WTC11 (cell line): ENCODE results near the gene WDR33. TPM values are rescaled to one million over a fixed set of nuclear protein-coding genes. Genes with fewer than 3 reads are reported as not detected.

ENCODE experiments used
- ATAC-seq: fragments of 200-7000 bp; cut with Tn5 transposase; 2 replicates; pipeline ENCODE4 v1.10.0; 2021; ENCODE audit warnings: mild to moderate bottlenecking, moderate library complexity
- CTCF ChIA-PET: fragments of 300-600 bp; sonication (Branson Sonifier 250); formaldehyde crosslinking; loops from one replicate; lab custom pipeline; 2021; ENCODE audit warnings: antibody characterized with exemption; lab: Charles Lee
- POLR2A ChIA-PET: fragments of 350-600 bp; sonication (Branson Sonifier 250); formaldehyde crosslinking; loops from one replicate; lab custom pipeline; 2021; ENCODE audit warnings: antibody characterized with exemption; lab: Charles Lee
- DNase-seq: peaks from one replicate; pipeline ENCODE4 v3.0.0; 2021; ENCODE audit warnings: low spot score
- H3K27ac Mint-ChIP-seq: 2 replicates; pipeline ENCODE4 v1.8.0; 2021; ENCODE audit warnings: mixed read lengths
- H3K27me3 Mint-ChIP-seq: 2 replicates; pipeline ENCODE4 v1.8.0; 2021; ENCODE audit warnings: low read depth, mild to moderate bottlenecking, moderate library complexity, mixed read lengths
- H3K36me3 Mint-ChIP-seq: 2 replicates; pipeline ENCODE4 v1.8.0; 2021; ENCODE audit warnings: mixed read lengths
- H3K4me1 Mint-ChIP-seq: 2 replicates; pipeline ENCODE4 v1.8.0; 2022; ENCODE audit warnings: mixed read lengths
- H3K4me3 Mint-ChIP-seq: 2 replicates; pipeline ENCODE4 v1.8.0; 2021; ENCODE audit warnings: mild to moderate bottlenecking, moderate library complexity, mixed read lengths
- H3K9me3 Mint-ChIP-seq: 2 replicates; pipeline ENCODE4 v1.8.0; 2021; ENCODE audit warnings: mixed read lengths
- ETV6 ChIP-seq: sonication (generic); formaldehyde crosslinking; IDR thresholded peaks from 2 replicates; pipeline ENCODE4 v1.8.1; 2022; ENCODE audit warnings: mild to moderate bottlenecking, missing genetic modification reagents
- GABPB1 ChIP-seq: sonication (generic); formaldehyde crosslinking; IDR thresholded peaks from 2 replicates; pipeline ENCODE4 v1.8.1; 2023; ENCODE audit warnings: mild to moderate bottlenecking, missing genetic modification reagents
- GTF2I ChIP-seq: fragments of 250-450 bp; sonication (Bioruptor Pico); conservative IDR thresholded peaks from 2 replicates; pipeline ENCODE4 v1.4.0; 2021; ENCODE audit warnings: mild to moderate bottlenecking
- HMGA2 ChIP-seq: fragments of 250-450 bp; sonication (Bioruptor Pico); IDR thresholded peaks from 2 replicates; pipeline ENCODE4 v1.4.0; 2021; ENCODE audit warnings: mild to moderate bottlenecking, moderate library complexity
- IRF2 ChIP-seq: sonication (generic); formaldehyde crosslinking; IDR thresholded peaks from 2 replicates; pipeline ENCODE4 v1.8.0; 2022; ENCODE audit warnings: low read depth, missing genetic modification reagents, borderline replicate concordance
- MYBL2 ChIP-seq: sonication (generic); formaldehyde crosslinking; IDR thresholded peaks from 2 replicates; pipeline ENCODE4 v1.8.1; 2023; ENCODE audit warnings: mild to moderate bottlenecking, moderate library complexity, missing genetic modification reagents
- NFYB ChIP-seq: sonication (generic); formaldehyde crosslinking; conservative IDR thresholded peaks from 2 replicates; pipeline ENCODE4 v1.8.0; 2022; ENCODE audit warnings: low read depth, missing genetic modification reagents
- SMAD3 ChIP-seq: sonication (generic); formaldehyde crosslinking; IDR thresholded peaks from 2 replicates; pipeline ENCODE4 v1.8.0; 2022; ENCODE audit warnings: missing genetic modification reagents, mild to moderate bottlenecking, borderline replicate concordance
- SOX15 ChIP-seq: fragments of 250-450 bp; sonication (Bioruptor Pico); IDR thresholded peaks from 2 replicates; pipeline ENCODE4 v1.9.0; 2021; ENCODE audit warnings: mild to moderate bottlenecking
- TCF7 ChIP-seq: sonication (generic); formaldehyde crosslinking; IDR thresholded peaks from 2 replicates; pipeline ENCODE4 v1.8.0; 2022; ENCODE audit warnings: mild to moderate bottlenecking, low read depth, missing genetic modification reagents, moderate library complexity
- TEAD4 ChIP-seq: sonication (generic); formaldehyde crosslinking; IDR thresholded peaks from 2 replicates; pipeline ENCODE4 v1.8.0; 2022; ENCODE audit warnings: mild to moderate bottlenecking, missing genetic modification reagents
- ZNF121 ChIP-seq: sonication (generic); formaldehyde crosslinking; IDR thresholded peaks from 2 replicates; pipeline ENCODE4 v1.8.0; 2023; ENCODE audit warnings: missing genetic modification reagents
- ZNF219 ChIP-seq: sonication (generic); formaldehyde crosslinking; IDR thresholded peaks from 2 replicates; pipeline ENCODE4 v1.8.0; 2023; ENCODE audit warnings: missing genetic modification reagents, mild to moderate bottlenecking, borderline replicate concordance
- ZNF263 ChIP-seq: sonication (generic); formaldehyde crosslinking; IDR thresholded peaks from 2 replicates; pipeline ENCODE4 v1.8.1; 2022; ENCODE audit warnings: low read depth, mild to moderate bottlenecking, moderate library complexity, missing genetic modification reagents
- ZNF396 ChIP-seq: fragments of 250-450 bp; sonication (Bioruptor Pico); IDR thresholded peaks from 2 replicates; pipeline ENCODE4 v1.8.0; 2021; ENCODE audit warnings: mild to moderate bottlenecking, moderate library complexity, borderline replicate concordance
- ZNF671 ChIP-seq: fragments of 250-450 bp; sonication (Bioruptor Pico); IDR thresholded peaks from 2 replicates; pipeline ENCODE4 v1.8.0; 2021; ENCODE audit warnings: mild to moderate bottlenecking
- total RNA-seq: library from RNA; stranded (reverse); gene quantifications from 3 replicates; pipeline ENCODE4 v1.2.3, GENCODE V29; 2021
- TF ChIP-seq, protein P1 (sequence below): sonication (generic); formaldehyde crosslinking; IDR thresholded peaks from 2 replicates; pipeline ENCODE4 v1.8.0; 2023; ENCODE audit warnings: missing genetic modification reagents, mild to moderate bottlenecking, borderline replicate concordance
- TF ChIP-seq, protein P2 (sequence below): sonication (generic); formaldehyde crosslinking; IDR thresholded peaks from 2 replicates; pipeline ENCODE4 v1.8.0; 2022; ENCODE audit warnings: mild to moderate bottlenecking, missing genetic modification reagents
- TF ChIP-seq, protein P3 (sequence below): fragments of 250-450 bp; sonication (Bioruptor Pico); IDR thresholded peaks from 2 replicates; pipeline ENCODE4 v1.9.0; 2021; ENCODE audit warnings: mild to moderate bottlenecking
- TF ChIP-seq, protein P4 (sequence below): fragments of 200-600 bp; IDR thresholded peaks from 2 replicates; pipeline ENCODE4 v1.8.0; 2022; ENCODE audit warnings: antibody characterized with exemption
- TF ChIP-seq, protein P5 (sequence below): sonication (generic); formaldehyde crosslinking; IDR thresholded peaks from 2 replicates; pipeline ENCODE4 v1.8.1; 2023; ENCODE audit warnings: mild to moderate bottlenecking, missing genetic modification reagents, moderate library complexity
- TF ChIP-seq, protein P6 (sequence below): sonication (generic); formaldehyde crosslinking; IDR thresholded peaks from 2 replicates; pipeline ENCODE4 v1.8.1; 2023; ENCODE audit warnings: mild to moderate bottlenecking, missing genetic modification reagents, moderate library complexity
- TF ChIP-seq, protein P7 (sequence below): fragments of 250-450 bp; sonication (Bioruptor Pico); IDR thresholded peaks from 2 replicates; pipeline ENCODE4 v1.9.0; 2021; ENCODE audit warnings: mild to moderate bottlenecking

The WDR33 gene
- total RNA-seq, 1 experiment from 2014 or later, result 67.1 TPM

DNA sequence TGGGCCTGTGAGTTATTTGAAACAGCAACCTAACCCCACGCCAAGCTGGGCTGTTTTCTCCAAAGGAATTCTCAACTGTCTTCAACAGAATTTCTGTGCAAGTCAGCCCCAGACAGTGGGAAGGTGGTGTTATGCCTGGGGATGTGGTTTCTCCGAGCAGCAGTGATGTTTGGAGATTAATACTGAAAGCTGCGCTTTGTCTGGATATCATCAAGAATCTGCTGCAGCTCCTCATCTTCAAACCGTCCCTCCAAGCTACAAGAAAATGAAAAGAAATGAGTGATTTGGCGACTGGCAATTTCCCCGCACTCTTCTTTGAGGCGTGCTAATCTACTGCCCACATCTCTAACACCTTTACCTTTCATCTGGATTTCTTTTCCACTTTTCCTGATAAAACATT, 37.0 kb upstream of the WDR33 start:
- Mint-ChIP-seq H3K9me3 (no peaks in the 10 kb centered on the region), H3K27ac (no peak overlapping the region), H3K36me3 (peaks cover 70% of the 10 kb centered on the region), H3K27me3 (no peaks in the 10 kb centered on the region), H3K4me3 (no peak overlapping the region), H3K4me1 (no peaks in the 10 kb centered on the region)
- POLR2A ChIA-PET, result no interaction called here
- ATAC-seq (no peak), DNase-seq (no peak)
- TF ChIP-seq GABPB1 (no peak), SMAD3 (CRISPR knock-in tag) (no peak), TCF7 (CRISPR knock-in tag) (no peak), SOX15 (no peak), ZNF263 (CRISPR knock-in tag) (no peak), IRF2 (CRISPR knock-in tag) (no peak), ETV6 (CRISPR knock-in tag) (no peak), ZNF219 (CRISPR knock-in tag) (no peak), NFYB (CRISPR knock-in tag) (no peak), HMGA2 (no peak), ZNF121 (no peak), ZNF671 (CRISPR knock-in tag) (no peak), ZNF396 (CRISPR knock-in tag) (no peak), GTF2I (CRISPR knock-in tag) (no peak), MYBL2 (CRISPR knock-in tag) (no peak)
- TF ChIP-seq, protein P1, sequence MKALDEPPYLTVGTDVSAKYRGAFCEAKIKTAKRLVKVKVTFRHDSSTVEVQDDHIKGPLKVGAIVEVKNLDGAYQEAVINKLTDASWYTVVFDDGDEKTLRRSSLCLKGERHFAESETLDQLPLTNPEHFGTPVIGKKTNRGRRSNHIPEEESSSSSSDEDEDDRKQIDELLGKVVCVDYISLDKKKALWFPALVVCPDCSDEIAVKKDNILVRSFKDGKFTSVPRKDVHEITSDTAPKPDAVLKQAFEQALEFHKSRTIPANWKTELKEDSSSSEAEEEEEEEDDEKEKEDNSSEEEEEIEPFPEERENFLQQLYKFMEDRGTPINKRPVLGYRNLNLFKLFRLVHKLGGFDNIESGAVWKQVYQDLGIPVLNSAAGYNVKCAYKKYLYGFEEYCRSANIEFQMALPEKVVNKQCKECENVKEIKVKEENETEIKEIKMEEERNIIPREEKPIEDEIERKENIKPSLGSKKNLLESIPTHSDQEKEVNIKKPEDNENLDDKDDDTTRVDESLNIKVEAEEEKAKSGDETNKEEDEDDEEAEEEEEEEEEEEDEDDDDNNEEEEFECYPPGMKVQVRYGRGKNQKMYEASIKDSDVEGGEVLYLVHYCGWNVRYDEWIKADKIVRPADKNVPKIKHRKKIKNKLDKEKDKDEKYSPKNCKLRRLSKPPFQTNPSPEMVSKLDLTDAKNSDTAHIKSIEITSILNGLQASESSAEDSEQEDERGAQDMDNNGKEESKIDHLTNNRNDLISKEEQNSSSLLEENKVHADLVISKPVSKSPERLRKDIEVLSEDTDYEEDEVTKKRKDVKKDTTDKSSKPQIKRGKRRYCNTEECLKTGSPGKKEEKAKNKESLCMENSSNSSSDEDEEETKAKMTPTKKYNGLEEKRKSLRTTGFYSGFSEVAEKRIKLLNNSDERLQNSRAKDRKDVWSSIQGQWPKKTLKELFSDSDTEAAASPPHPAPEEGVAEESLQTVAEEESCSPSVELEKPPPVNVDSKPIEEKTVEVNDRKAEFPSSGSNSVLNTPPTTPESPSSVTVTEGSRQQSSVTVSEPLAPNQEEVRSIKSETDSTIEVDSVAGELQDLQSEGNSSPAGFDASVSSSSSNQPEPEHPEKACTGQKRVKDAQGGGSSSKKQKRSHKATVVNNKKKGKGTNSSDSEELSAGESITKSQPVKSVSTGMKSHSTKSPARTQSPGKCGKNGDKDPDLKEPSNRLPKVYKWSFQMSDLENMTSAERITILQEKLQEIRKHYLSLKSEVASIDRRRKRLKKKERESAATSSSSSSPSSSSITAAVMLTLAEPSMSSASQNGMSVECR (CRISPR knock-in tag), result no peak
- TF ChIP-seq, protein P2, sequence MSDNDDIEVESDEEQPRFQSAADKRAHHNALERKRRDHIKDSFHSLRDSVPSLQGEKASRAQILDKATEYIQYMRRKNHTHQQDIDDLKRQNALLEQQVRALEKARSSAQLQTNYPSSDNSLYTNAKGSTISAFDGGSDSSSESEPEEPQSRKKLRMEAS (CRISPR knock-in tag), result no peak
- TF ChIP-seq, protein P3, sequence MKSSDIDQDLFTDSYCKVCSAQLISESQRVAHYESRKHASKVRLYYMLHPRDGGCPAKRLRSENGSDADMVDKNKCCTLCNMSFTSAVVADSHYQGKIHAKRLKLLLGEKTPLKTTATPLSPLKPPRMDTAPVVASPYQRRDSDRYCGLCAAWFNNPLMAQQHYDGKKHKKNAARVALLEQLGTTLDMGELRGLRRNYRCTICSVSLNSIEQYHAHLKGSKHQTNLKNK, result no peak
- TF ChIP-seq, protein P4, sequence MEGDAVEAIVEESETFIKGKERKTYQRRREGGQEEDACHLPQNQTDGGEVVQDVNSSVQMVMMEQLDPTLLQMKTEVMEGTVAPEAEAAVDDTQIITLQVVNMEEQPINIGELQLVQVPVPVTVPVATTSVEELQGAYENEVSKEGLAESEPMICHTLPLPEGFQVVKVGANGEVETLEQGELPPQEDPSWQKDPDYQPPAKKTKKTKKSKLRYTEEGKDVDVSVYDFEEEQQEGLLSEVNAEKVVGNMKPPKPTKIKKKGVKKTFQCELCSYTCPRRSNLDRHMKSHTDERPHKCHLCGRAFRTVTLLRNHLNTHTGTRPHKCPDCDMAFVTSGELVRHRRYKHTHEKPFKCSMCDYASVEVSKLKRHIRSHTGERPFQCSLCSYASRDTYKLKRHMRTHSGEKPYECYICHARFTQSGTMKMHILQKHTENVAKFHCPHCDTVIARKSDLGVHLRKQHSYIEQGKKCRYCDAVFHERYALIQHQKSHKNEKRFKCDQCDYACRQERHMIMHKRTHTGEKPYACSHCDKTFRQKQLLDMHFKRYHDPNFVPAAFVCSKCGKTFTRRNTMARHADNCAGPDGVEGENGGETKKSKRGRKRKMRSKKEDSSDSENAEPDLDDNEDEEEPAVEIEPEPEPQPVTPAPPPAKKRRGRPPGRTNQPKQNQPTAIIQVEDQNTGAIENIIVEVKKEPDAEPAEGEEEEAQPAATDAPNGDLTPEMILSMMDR, result no peak
- TF ChIP-seq, protein P5, sequence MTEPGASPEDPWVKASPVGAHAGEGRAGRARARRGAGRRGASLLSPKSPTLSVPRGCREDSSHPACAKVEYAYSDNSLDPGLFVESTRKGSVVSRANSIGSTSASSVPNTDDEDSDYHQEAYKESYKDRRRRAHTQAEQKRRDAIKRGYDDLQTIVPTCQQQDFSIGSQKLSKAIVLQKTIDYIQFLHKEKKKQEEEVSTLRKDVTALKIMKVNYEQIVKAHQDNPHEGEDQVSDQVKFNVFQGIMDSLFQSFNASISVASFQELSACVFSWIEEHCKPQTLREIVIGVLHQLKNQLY (CRISPR knock-in tag), result no peak
- CTCF ChIA-PET, result no interaction called here

DNA sequence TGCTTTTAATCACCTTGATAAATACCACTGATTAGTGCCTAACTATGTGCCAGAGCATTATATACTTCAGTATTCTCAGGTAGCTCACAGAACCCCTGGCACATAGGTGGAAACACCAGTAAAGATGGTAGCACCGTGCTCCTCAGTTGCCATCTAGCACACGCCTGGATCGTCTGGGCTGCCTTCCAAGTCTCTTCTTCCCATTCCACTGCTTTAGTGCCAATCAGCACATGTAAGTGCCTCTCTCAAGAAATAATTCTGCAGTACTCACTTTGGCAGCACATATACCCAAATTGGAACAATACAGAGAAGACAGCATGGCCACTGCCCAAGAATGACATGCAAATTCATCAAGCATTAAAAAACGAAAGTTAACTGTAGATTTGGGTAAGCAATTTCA, 34.0 kb upstream of the WDR33 start:
- DNase-seq (no peak), ATAC-seq (no peak)
- no peaks in the 10 kb centered on the region for H3K4me1 Mint-ChIP-seq
- no peaks in the 10 kb centered on the region for H3K27me3 Mint-ChIP-seq
- no peak overlapping the region for H3K4me3 Mint-ChIP-seq
- no peak overlapping the region for H3K27ac Mint-ChIP-seq
- POLR2A ChIA-PET, result interaction anchor here (0.6 kb wide), 1 partner anchor 517 kb away, joined by 3 read pairs; no protein-coding TSS in a partner anchor
- CTCF ChIA-PET, result interaction anchor here (0.5 kb wide), 1 partner anchor 72 kb away, joined by 3 read pairs; no protein-coding TSS in a partner anchor
- H3K9me3 Mint-ChIP-seq, result peaks cover 4% of the 10 kb centered on the region; the same call in 1 of the 2 replicates
- H3K36me3 Mint-ChIP-seq, result peaks cover 44% of the 10 kb centered on the region
- TF ChIP-seq, protein P6, sequence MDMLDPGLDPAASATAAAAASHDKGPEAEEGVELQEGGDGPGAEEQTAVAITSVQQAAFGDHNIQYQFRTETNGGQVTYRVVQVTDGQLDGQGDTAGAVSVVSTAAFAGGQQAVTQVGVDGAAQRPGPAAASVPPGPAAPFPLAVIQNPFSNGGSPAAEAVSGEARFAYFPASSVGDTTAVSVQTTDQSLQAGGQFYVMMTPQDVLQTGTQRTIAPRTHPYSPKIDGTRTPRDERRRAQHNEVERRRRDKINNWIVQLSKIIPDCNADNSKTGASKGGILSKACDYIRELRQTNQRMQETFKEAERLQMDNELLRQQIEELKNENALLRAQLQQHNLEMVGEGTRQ (CRISPR knock-in tag), result no peak
- TF ChIP-seq, protein P7, sequence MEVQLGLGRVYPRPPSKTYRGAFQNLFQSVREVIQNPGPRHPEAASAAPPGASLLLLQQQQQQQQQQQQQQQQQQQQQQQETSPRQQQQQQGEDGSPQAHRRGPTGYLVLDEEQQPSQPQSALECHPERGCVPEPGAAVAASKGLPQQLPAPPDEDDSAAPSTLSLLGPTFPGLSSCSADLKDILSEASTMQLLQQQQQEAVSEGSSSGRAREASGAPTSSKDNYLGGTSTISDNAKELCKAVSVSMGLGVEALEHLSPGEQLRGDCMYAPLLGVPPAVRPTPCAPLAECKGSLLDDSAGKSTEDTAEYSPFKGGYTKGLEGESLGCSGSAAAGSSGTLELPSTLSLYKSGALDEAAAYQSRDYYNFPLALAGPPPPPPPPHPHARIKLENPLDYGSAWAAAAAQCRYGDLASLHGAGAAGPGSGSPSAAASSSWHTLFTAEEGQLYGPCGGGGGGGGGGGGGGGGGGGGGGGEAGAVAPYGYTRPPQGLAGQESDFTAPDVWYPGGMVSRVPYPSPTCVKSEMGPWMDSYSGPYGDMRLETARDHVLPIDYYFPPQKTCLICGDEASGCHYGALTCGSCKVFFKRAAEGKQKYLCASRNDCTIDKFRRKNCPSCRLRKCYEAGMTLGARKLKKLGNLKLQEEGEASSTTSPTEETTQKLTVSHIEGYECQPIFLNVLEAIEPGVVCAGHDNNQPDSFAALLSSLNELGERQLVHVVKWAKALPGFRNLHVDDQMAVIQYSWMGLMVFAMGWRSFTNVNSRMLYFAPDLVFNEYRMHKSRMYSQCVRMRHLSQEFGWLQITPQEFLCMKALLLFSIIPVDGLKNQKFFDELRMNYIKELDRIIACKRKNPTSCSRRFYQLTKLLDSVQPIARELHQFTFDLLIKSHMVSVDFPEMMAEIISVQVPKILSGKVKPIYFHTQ (CRISPR knock-in tag), result no peak
- TF ChIP-seq TEAD4, result no peak
